ENCODE measurements around the gene CD1E. TPM values are rescaled to one million over a fixed set of nuclear protein-coding genes. Genes with fewer than 3 reads are reported as not detected.

The CD1E gene
- total and polyA plus RNA-seq, 2 of the 4 experiments (the other 2 are of a cell fraction) = not detected

DNA sequence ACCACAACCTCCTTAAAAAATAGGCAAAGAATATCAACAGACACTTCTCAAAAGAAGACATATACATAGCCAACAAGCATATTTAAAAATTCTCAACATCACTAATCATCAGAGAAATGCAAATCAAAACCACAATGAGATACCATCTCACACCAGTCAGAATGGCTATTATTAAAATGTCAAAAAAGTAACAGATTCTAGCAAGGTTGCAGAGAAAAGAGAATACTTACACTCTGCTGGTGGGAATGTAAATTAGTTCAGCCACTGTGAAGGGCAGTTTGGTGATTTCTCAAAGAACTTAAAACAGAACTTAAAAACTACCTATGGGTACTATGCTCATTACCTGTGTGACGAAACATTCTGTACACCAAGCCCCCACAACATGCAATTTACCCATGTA is 43.1 kb upstream of the CD1E start:
- Histone ChIP-seq H3K4me2 (ENCODE audit: low read depth, low read length) (no peak overlapping the region), H3K27me3 (ENCODE audit: control insufficient read depth, insufficient read depth, low read length) (no peaks in the 10 kb centered on the region), H4K5ac (ENCODE audit: low read depth, low read length) (no peak overlapping the region), H2BK20ac (ENCODE audit: low read depth, low read length) (no peak overlapping the region), H4K91ac (ENCODE audit: insufficient read depth, low read depth, low read length) (no peak overlapping the region), H4K8ac (ENCODE audit: low read depth in 2 of 2, low read length in 2 of 2) (no peak overlapping the region), H3K4ac (ENCODE audit: low read depth, low read length) (no peak overlapping the region), H3K9me1 (ENCODE audit: insufficient read depth, low read length) (no peaks in the 10 kb centered on the region), H3K36me3 (ENCODE audit: control insufficient read depth, insufficient read depth, low read length) (no peaks in the 10 kb centered on the region), H2BK15ac (ENCODE audit: low read depth, low read length) (no peak overlapping the region), H2AK9ac (replicated peaks; ENCODE audit: low read depth, low read length, poor library complexity) (no peak overlapping the region), H3K4me3 (ENCODE audit: insufficient read depth, low read depth, low read length) (no peak overlapping the region), H3K9ac (ENCODE audit: low read depth, low read length) (no peak overlapping the region), H3K18ac (ENCODE audit: low read depth, low read length) (no peak overlapping the region), H2BK120ac (ENCODE audit: low read depth, low read length) (no peak overlapping the region), H3K4me1 (ENCODE audit: control insufficient read depth, insufficient read depth, low read length) (no peaks in the 10 kb centered on the region), H3K23ac (ENCODE audit: low read depth, low read length) (no peak overlapping the region), H4K20me1 (ENCODE audit: insufficient read depth, low read length) (no peaks in the 10 kb centered on the region), H2AFZ (replicated peaks; ENCODE audit: low read length, poor library complexity) (no peak overlapping the region), H2AK5ac (ENCODE audit: low read depth, low read length) (no peak overlapping the region), H3K14ac (replicated peaks; ENCODE audit: low read depth, low read length) (no peak overlapping the region), H3K9me3 (ENCODE audit: control insufficient read depth, insufficient read depth, low read length) (no peaks in the 10 kb centered on the region), H2BK5ac (ENCODE audit: low read depth, low read length, poor library complexity, severe bottlenecking) (no peak overlapping the region), H3K27ac (ENCODE audit: insufficient read depth, low read length) (no peak overlapping the region), H3K79me1 (ENCODE audit: low read depth in 1 of 2, low read length in 2 of 2) (no peaks in the 10 kb centered on the region), H3K56ac (ENCODE audit: extremely low read depth, insufficient read depth, low read length) (no peak overlapping the region)
- no CpG with 5 or more reads among the region's 1 CpG for WGBS, 2 experiments (ENCODE audit: extremely low coverage in 2 of 2, insufficient read length in 1 of 2)
- intact Hi-C loops (cut with micrococcal nuclease) (no loop called here), dilution Hi-C loops (cut with HindIII; ENCODE audit: low sequenced_read_pairs, unreplicated experiment) (no loop called here), in situ Hi-C loops (cut with MboI; ENCODE audit: low sequenced_read_pairs) (no loop called here)
- ATAC-seq (ENCODE audit: low read depth) (no peak), DNase-seq (no peak)
- ChIA-PET POLR2A (ENCODE audit: unreplicated experiment) (no interaction called here), CTCF (no interaction called here)
- BruUV-seq (replicated peaks) = no TSS peak
- TF ChIP-seq, protein P1, sequence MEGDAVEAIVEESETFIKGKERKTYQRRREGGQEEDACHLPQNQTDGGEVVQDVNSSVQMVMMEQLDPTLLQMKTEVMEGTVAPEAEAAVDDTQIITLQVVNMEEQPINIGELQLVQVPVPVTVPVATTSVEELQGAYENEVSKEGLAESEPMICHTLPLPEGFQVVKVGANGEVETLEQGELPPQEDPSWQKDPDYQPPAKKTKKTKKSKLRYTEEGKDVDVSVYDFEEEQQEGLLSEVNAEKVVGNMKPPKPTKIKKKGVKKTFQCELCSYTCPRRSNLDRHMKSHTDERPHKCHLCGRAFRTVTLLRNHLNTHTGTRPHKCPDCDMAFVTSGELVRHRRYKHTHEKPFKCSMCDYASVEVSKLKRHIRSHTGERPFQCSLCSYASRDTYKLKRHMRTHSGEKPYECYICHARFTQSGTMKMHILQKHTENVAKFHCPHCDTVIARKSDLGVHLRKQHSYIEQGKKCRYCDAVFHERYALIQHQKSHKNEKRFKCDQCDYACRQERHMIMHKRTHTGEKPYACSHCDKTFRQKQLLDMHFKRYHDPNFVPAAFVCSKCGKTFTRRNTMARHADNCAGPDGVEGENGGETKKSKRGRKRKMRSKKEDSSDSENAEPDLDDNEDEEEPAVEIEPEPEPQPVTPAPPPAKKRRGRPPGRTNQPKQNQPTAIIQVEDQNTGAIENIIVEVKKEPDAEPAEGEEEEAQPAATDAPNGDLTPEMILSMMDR (conservative IDR thresholded peaks at IDR 0.05; ENCODE audit: low read depth, low read length) = no peak
- TF ChIP-seq NFE2L2 (IDR thresholded peaks at IDR 0.05; ENCODE audit: low read depth, low read length) (no peak), BHLHE40 (IDR thresholded peaks at IDR 0.05; ENCODE audit: low read depth, low read length) (no peak), POLR2A (IDR thresholded peaks at IDR 0.05; ENCODE audit: low read depth, low read length) (no peak), RFX5 (IDR thresholded peaks at IDR 0.05; ENCODE audit: low read depth, low read length) (no peak), SMC3 (IDR thresholded peaks at IDR 0.05; ENCODE audit: low read depth, low read length) (no peak), FOS (IDR thresholded peaks at IDR 0.05; ENCODE audit: low read depth, low read length) (no peak)
- TF ChIP-seq, protein P2, sequence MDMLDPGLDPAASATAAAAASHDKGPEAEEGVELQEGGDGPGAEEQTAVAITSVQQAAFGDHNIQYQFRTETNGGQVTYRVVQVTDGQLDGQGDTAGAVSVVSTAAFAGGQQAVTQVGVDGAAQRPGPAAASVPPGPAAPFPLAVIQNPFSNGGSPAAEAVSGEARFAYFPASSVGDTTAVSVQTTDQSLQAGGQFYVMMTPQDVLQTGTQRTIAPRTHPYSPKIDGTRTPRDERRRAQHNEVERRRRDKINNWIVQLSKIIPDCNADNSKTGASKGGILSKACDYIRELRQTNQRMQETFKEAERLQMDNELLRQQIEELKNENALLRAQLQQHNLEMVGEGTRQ (IDR thresholded peaks at IDR 0.05; ENCODE audit: low read depth, low read length) = no peak
- TF ChIP-seq, protein P3, sequence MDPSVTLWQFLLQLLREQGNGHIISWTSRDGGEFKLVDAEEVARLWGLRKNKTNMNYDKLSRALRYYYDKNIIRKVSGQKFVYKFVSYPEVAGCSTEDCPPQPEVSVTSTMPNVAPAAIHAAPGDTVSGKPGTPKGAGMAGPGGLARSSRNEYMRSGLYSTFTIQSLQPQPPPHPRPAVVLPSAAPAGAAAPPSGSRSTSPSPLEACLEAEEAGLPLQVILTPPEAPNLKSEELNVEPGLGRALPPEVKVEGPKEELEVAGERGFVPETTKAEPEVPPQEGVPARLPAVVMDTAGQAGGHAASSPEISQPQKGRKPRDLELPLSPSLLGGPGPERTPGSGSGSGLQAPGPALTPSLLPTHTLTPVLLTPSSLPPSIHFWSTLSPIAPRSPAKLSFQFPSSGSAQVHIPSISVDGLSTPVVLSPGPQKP (IDR thresholded peaks at IDR 0.05; ENCODE audit: borderline replicate concordance, low read depth, low read length) = no peak

Data from IMR-90 (cell line).